Embryonic facial prominence (tissue), 1 donor: ENCODE measurements around the gene CCNB3.
A peak's percentile ranks its signal among the peaks of the same experiment; 100 is the strongest.
"Not testable (repeated sequence)": the region's sequence is repeated elsewhere in the genome, so short reads cannot be mapped to it uniquely, and the experiment has no call there.

Experiments
- DNase-seq: peaks from one replicate; pipeline ENCODE4 v3.0.0-alpha.2; 2016; ENCODE audit errors: extremely low spot score

CCNB3 gene, protein sequence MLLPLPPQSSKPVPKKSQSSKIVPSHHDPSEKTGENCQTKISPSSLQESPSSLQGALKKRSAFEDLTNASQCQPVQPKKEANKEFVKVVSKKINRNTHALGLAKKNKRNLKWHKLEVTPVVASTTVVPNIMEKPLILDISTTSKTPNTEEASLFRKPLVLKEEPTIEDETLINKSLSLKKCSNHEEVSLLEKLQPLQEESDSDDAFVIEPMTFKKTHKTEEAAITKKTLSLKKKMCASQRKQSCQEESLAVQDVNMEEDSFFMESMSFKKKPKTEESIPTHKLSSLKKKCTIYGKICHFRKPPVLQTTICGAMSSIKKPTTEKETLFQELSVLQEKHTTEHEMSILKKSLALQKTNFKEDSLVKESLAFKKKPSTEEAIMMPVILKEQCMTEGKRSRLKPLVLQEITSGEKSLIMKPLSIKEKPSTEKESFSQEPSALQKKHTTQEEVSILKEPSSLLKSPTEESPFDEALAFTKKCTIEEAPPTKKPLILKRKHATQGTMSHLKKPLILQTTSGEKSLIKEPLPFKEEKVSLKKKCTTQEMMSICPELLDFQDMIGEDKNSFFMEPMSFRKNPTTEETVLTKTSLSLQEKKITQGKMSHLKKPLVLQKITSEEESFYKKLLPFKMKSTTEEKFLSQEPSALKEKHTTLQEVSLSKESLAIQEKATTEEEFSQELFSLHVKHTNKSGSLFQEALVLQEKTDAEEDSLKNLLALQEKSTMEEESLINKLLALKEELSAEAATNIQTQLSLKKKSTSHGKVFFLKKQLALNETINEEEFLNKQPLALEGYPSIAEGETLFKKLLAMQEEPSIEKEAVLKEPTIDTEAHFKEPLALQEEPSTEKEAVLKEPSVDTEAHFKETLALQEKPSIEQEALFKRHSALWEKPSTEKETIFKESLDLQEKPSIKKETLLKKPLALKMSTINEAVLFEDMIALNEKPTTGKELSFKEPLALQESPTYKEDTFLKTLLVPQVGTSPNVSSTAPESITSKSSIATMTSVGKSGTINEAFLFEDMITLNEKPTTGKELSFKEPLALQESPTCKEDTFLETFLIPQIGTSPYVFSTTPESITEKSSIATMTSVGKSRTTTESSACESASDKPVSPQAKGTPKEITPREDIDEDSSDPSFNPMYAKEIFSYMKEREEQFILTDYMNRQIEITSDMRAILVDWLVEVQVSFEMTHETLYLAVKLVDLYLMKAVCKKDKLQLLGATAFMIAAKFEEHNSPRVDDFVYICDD (N-terminal part only)

DNA sequence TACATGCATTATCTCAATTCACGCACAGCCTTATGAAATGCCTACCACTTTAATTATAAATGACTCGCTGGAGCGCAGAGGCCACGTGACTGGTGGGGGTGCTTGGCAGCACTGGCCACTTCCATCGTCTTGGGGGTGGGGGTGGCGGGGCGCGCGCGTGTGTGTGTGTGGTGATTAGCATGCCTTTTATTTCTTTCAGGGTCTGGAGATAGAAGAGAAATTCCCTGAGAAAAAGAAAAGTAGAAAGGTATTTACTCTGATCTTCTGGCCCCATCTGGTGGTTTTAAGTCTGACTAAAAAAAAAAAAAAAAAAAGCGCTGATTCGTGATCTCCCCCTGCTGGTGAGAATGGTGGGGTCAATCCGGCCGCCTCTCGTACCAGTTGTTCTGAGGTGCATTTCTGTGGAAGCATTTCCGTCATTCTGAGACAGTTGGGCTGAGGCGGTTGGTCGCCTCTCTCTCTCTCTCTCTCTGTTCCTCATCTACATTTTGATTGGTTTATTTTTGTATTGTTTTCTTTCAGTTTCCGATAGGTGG is at the start of gene CCNB3:
TSS of gene CCNB3 (plus strand) at position 402 of the 536 bp plus-strand sequence. CDS start 80,399 bp downstream, outside the sequence.
- peak; percentile 35 for DNase-seq

DNA sequence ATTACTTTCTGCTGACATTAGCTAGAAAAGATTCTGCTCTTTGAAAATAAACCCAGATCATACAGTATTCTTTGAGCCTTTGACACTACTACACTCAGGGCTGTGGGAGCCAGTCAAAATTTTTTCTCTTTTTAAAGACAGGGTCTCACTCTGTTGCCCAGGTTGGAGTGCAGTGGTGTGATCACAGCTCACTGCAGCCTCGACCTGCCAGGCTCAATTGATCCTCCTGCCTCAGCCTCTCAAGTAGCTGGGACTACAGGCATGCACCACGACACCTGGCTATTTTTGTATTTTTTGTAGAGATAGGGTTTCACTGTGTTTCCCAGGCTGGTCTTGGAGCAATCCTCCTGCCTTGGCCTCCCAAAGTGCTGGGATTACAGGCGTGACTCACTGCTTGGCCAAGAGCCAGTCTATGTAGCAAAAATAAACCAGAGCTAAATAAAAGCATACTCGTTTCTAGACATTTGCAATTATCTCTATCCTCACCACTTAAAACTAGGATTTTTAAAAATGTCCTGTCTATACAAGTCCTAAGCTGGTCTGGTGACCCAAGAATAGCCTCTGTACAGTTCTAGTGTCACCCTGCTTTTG is 46.9 kb upstream of the CCNB3 start:
- DNase-seq: no peak

DNA sequence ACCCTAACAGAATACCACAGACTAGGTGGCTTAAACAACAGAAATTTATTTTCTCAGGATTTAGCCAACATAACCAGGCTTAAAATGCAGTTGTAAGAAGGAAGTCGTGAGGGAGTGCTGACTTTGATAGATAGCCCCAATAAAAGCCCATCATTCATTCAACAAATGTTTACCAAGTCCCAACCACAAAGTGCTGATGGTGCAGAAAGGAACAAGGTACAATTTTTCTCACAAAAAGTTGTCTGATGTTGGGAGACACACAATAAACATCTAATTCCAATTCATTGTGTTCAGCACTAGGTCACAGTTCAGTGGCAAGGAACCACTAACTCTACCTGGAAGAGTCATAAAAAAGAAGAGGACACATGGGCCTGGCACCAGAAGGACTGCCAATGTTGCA is 46.0 kb upstream of the CCNB3 start:
- DNase-seq: no peak

DNA sequence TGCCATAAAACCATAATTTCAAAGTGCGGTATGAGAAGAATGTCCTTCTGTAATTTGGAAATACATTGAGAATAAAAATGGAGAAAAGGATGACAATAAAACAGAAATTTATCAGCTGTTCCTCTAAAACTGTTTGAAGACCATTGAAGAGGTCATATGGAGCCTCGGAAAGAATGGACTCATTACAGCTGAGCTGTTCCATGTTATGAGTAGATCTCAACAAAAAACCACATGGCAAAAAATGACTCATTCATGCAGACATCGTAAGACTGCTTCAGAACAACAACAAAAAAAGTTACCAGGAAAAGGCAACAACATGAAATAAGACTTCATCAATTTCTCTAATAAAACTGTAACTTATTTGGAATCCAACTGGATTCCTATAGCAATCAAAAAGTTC is 43.4 kb upstream of the CCNB3 start:
- no peak for DNase-seq

DNA sequence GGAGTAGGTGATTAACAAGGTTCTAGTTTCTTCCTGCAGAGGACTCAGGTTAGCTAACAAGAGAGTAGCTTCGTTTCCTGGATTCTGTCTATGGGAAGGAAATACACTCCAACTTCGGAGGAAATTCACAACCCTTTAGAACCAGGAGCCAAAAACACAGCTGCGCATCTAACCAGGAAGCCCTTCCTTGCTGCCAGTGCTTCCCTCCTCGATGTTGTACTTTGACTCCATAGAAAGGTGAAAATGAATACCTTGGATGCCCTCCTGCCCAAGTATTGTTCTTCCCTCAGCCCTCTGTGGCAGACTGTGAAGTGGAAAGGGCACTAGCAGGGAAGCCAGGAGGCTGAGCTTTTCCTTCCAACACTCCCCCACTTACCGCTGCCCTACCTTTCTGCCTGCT is 38.8 kb upstream of the CCNB3 start:
- no peak for DNase-seq

DNA sequence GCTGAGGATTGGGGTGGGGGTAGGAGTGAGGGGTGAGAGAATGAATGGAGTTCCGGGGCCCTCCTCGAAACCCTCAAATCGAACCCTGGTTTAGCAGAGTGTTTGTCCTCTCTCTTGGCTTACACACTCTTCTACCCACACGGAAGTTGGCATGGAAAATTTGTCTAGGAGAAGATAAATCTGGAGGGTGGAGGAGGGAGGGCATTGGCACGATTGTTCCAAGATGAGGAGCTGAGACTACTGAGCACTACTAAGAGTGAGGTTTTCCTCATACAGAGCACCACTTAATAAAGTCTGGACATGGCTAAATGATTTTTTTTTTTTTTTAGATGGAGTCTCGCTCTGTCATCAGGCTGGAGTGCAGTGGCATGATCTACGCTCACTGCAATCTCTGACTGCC is 37.2 kb upstream of the CCNB3 start:
- no peak for DNase-seq

DNA sequence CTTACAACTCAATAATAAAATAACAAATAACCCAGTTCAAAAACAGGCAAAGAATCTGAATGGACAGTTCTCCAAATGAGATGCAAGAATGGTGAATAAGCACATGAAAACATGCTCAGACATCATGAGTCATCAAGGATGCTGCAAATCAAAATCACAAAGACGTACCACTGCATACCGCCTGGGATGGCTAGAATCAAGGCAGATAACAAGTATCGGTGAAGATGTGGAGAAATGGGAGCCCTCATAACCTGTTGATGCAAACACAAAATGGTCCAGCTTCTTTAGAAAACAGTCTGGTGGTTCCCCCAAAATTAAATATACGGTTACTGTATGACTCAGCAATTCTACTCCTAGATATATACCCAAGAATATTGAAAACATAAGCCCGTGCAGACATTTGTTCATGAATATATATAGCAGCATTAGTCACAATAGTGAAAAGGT is 36.3 kb upstream of the CCNB3 start:
- DNase-seq: no peak

DNA sequence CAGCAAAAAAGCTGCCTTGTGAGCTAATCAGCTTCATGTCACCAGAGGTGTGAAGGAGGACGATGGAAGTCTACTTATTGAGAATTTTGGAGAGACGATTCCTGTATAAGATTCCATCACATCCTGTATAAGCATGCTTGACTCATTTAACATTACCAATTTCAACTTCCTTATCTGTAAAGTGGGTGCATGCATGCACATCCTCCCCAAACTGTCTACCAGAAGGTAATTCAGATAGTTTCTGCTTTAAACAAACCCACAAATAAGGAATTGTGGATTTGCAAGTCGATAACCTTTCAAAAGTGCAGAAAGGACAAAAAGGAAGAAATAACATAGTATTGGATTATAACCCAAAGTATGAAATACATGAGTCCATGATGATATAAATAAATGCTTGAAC is 34.8 kb upstream of the CCNB3 start:
- DNase-seq: no peak

DNA sequence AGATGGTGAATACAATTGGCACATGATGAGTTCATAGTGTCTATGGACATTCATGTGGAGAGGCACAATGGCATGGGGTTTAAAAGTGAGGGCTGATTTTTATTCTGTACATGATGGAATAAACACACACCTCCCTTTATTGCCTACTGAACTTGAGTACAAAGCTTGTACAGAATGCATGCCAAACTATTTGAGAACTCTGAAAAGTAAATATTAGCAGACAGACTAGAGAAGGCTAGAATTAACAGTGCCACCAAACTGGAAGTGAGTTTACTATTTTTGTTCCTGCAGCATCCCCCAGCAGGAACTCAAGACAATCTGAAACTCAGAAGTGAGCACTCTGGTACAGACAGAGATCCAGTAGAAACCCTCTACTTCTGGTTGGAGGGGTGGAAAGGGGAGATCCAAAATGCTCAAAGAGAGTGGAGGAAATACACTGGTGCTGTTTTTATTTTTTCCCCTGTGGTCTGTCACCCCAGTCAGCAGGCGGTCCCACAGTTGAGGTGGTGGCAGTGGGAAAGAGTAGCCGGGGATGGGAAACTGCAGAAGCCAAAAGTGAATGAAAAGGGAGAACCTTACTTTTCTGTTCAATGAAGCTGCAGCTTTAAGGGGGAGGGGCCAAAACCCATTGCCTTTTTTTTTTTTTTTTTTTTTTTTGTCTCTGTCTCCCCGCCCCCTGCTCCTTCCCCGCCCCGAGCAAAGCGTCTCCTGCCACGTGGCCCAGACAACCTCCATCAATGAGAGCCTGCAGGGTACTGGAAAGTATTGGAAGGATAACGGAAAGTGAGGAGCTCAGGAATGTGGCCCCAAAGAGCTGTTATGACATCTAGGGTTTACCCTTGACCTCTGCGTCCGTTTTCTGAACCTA is 24.3 kb upstream of the CCNB3 start:
- no peak for DNase-seq

DNA sequence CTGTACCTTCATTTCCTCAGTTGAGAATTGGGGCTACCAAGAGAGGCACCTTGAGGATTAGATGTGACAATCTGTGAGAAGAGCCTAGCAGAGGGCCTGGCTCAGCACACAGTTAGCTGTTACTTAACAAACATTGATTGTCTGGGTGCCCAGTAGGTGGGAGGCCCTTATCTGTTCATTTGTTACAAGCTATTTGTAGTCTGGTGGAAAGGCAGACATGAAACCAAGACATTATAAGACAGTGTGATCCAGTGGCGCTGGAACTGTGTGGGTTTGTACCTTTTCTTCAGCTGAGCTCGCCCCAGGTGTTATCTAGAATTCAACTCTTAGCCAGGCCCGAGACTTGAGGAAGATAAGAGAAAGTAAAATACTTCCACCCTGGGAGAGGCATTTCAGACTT is 20.7 kb upstream of the CCNB3 start:
- DNase-seq: no peak

DNA sequence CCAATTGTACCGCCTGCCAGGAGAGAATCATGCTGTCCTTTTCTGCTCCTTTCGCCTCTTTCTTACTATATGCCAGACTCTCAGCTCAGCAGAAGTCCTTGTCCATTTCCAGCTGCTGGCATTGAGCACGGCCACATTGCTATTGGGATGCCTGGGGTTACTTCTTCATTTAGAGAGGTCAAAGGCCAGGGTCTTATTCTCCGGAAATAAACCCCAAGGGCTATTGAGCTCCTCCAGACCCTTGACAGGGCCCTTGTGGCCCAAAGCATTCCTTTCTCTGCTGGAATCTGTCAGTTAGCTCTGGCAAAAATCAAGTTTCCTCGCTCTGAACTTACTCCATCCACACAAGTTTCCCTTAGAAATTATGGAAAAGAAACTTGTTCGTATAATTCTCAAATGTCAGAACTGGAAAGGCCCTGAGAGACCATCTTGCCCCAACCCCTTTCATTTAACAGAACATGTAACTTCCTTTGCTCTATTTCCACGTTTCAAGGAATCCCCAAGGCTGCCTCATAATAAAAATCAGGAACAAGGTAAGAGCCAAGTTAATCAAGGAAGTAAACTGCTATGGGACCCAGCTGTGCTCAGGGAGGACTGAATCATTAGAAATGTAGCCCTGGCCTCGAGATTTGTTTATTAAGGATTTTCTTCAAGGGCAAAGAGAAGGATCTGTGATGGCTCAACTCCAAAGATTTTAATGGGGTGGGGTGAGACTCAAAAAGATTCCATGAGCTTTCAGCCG is 15.5 kb upstream of the CCNB3 start:
- no peak for DNase-seq

DNA sequence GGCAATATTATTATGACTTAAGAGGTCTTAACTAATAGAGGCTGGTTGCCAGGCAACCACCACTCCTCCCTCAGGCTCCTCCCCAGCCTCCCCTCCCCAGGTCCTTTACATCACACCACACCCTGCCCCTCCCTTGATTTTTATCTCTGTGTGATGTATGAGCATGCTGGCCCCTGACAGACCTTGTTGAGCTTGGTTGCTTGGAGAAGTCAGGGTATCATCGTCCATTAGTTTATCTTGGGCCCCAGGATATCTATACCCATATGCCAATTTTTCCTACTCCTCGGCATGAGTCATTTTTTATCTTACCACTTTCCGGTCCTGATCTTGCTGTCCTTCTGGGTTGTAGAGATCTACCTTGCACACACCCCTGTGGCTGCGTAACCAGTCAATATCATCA is 6.2 kb upstream of the CCNB3 start:
- DNase-seq: no peak

DNA sequence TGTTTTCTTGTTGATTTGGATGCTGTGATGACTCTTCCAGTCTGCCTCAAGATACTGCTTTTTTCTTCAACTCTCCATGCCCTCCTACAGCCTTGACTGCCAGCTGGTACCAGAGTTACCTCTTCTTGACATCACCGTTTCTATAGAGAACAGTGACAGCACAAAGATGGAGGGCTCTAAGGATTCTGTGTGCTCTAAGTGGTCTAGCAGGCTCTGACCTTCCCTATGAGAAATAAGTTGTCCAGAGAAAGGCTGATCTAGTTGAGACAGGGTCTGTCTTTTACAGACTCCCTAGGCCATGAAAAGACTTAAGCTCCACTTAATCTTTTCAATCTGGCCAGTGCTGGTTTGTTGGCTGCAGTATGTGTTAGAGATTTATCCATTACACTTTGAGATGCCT is 3.7 kb upstream of the CCNB3 start, which contains the start of gene AKAP4:
TSS of gene AKAP4 (minus strand) at position 101 of the 400 bp plus-strand sequence. CDS start 118 bp downstream, outside the sequence.
- DNase-seq: no peak

DNA sequence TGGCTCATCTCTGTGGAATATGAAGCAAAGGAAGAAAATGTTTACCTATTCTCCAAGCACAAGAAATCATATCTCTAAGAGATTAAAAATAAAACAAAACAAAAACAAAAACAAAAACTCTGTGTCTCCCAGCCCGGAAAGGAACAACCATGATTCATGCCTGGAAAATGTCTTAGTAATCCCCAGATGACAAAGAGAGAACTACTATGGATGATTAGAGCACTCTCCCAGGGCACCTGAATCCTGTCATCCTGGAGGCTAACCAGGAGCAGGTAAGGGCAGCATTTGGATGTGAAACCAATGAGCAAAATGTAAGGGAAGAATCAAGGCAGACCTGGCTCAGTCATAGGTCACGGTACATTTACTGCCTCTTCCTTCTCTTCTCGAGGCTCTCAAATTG is 2.0 kb upstream of the CCNB3 start:
- DNase-seq: no peak

DNA sequence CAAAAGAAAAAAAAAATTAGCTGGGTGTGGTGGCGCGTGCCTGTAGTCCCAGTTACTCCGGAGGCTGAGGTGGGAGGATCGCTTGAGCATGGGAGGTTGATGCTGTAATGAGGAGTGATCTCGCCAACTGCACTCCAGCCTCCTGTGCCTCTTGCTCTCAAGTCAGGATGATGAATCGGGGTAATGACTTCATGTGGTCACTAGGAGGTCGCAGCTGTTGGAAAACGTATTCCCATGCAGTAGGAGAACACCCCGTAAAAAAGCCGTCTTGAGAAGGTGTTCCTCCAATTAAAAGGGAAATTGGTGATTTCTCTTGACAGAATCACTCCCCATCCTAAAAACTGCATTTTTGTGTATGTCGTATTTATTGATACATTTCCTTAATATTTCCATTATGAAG is 2.2 kb downstream of the CCNB3 start:
- DNase-seq: no peak

DNA sequence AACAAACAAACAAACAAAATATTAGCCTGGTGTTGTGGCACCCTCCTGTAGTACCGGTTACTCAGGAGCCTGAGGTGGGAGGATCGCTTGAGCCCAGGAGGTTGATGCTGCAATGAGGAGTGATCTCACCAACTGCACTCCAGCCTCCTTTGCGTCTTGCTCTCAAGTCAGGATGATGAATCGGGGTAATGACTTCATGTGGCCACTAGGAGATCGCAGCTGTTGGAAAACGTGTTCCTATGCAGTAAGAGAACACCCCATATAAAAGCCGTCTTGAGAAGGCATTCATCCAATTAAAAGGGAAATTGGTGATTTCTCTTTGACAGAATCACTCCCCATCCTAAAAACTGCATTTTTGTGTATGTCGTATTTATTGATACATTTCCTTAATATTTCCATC is 6.9 kb downstream of the CCNB3 start:
- no peak for DNase-seq

DNA sequence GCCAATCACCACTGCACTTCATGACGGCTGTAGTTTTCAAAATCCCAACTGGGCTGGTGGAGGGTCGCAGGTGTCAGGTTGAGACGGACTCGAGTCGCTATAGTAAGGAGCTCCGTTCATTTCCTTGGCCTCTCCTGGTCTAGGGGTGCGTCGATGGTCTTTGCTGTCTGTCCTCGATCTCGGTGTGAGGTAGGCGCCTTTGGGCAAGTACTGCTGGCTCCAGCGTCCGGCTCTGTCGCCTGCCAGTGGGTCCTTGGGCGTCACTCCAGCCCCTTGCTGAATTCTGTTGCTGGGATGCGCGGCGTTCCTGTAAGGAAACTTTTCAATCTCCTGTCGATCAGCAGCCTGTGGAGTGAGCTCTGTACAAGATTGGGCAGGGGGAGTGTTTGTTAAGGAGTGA is 76.7 kb downstream of the CCNB3 start:
- DNase-seq: no peak

DNA sequence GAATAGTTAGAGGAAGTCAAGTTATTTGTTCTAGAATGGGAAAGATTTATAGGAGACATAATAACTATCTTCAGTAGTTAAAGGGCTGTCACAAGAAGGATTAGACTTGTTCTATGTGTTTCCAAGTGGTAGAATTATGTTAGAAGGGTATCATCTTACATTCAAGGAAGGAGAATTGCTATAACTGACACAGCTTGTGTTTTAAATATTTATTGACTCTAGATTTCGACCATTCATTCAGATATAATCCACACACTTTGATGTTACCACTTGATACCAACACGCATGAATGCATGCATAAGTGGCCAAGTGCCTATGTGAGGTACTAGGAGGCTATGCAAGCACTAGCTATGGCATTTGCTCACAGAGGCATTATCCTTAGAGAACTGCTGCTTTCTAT is 122.7 kb downstream of the CCNB3 start:
- no peak for DNase-seq

DNA sequence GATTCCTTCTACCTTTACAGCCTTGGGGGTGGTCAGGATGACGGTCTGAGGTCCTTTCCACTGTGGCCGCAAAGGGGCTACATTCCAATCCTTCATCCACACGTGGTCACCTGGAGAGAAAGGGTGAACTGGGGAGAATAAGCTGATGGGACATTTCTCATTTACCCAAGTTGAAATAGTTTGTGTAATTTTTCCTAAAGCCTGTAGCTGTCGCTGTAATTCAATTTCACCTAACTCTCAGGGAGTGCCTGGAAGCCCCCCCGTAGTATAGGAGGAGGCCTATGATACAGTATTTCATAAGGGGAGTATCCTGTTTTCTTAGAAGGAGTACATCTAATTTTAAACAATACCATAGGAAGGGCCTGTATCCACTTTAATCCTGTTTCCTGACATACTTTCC is 128.1 kb downstream of the CCNB3 start:
- DNase-seq: not testable (repeated sequence)

DNA sequence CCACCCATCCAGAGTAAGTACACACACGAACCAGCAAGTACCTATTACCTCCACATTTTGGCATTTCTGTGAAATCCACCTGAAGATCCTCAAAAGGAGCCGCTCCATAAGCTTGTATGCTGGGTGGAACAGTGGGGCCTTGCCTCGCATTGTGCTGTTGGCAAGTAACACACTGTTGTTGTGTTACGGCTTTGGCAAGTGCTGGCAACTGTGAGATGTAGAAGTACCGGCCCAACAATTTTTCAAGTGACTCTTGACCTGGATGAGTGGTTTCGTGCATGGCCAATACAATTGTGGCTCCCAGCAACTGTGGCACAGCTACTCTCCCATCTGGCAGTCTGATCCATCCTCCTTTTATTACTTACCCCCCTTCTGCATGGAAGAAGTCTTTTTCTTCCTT is 128.7 kb downstream of the CCNB3 start:
- no peak for DNase-seq
